Liver (tissue), 3 donors: Measurements from ENCODE around the gene CNEP1R1.

Experiments used
- RXRA ChIP-seq, 2 donors: IDR thresholded peaks; 2 replicates each; pipeline ENCODE4 v1.6.1; 2017 to 2018; ENCODE audit warnings: antibody characterized with exemption in 2 of 2, mild to moderate bottlenecking in 1 of 2
- YY1 ChIP-seq: IDR thresholded peaks from 2 replicates; pipeline ENCODE4 v1.6.1; 2016; ENCODE audit warnings: antibody characterized with exemption, mild to moderate bottlenecking
- TF ChIP-seq, protein P1 (sequence below): fragments of 150-350 bp; IDR thresholded peaks from 2 replicates; pipeline ENCODE4 v1.5.1; 2017; ENCODE audit warnings: improper control_type of control experiment, low read depth, low read length; ENCODE audit not compliant: missing input control
- TF ChIP-seq, protein P2 (sequence below): IDR thresholded peaks from 2 replicates; pipeline ENCODE4 v1.6.1; 2016; ENCODE audit warnings: antibody characterized with exemption, mild to moderate bottlenecking
- donor health status: healthy.
- donor health status: healthy.

DNA sequence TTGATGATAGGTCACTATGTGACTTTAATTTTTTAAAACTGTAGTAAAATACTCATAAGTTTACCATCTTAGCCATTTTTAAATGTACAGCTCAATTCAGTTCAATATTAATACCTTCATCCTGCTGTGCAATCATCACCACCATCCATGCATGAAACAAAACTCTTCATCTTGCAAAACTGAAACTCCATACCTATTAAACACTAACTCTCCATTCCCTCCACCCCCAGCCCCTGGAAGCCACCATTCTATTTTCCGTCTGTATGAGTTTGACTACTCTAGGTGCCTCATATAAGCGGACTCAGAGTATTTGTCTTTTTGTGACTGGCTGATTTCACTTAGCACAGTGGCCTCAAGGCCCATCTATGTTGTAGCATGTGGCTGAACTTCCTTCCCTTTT lies 9.4 kb upstream of the CNEP1R1 start:
- TF ChIP-seq, protein P1, sequence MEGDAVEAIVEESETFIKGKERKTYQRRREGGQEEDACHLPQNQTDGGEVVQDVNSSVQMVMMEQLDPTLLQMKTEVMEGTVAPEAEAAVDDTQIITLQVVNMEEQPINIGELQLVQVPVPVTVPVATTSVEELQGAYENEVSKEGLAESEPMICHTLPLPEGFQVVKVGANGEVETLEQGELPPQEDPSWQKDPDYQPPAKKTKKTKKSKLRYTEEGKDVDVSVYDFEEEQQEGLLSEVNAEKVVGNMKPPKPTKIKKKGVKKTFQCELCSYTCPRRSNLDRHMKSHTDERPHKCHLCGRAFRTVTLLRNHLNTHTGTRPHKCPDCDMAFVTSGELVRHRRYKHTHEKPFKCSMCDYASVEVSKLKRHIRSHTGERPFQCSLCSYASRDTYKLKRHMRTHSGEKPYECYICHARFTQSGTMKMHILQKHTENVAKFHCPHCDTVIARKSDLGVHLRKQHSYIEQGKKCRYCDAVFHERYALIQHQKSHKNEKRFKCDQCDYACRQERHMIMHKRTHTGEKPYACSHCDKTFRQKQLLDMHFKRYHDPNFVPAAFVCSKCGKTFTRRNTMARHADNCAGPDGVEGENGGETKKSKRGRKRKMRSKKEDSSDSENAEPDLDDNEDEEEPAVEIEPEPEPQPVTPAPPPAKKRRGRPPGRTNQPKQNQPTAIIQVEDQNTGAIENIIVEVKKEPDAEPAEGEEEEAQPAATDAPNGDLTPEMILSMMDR = no peak
- no peak for TF ChIP-seq YY1
- TF ChIP-seq, protein P2, sequence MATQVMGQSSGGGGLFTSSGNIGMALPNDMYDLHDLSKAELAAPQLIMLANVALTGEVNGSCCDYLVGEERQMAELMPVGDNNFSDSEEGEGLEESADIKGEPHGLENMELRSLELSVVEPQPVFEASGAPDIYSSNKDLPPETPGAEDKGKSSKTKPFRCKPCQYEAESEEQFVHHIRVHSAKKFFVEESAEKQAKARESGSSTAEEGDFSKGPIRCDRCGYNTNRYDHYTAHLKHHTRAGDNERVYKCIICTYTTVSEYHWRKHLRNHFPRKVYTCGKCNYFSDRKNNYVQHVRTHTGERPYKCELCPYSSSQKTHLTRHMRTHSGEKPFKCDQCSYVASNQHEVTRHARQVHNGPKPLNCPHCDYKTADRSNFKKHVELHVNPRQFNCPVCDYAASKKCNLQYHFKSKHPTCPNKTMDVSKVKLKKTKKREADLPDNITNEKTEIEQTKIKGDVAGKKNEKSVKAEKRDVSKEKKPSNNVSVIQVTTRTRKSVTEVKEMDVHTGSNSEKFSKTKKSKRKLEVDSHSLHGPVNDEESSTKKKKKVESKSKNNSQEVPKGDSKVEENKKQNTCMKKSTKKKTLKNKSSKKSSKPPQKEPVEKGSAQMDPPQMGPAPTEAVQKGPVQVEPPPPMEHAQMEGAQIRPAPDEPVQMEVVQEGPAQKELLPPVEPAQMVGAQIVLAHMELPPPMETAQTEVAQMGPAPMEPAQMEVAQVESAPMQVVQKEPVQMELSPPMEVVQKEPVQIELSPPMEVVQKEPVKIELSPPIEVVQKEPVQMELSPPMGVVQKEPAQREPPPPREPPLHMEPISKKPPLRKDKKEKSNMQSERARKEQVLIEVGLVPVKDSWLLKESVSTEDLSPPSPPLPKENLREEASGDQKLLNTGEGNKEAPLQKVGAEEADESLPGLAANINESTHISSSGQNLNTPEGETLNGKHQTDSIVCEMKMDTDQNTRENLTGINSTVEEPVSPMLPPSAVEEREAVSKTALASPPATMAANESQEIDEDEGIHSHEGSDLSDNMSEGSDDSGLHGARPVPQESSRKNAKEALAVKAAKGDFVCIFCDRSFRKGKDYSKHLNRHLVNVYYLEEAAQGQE = no peak
- no peak for TF ChIP-seq RXRA (IDR thresholded peaks at IDR 0.05)
